Retinal pigment epithelial cell (primary cell): ENCODE measurements around the gene CD53.

ENCODE experiments used
- DNase-seq: peaks from one replicate; pipeline ENCODE4 v3.0.0-alpha.2; 2010; ENCODE audit warnings: low read depth
- H3K4me3 ChIP-seq: 2 replicates; pipeline ENCODE4 v1.5.1; 2011; ENCODE audit warnings: mild to moderate bottlenecking, low read length, control low read depth, moderate library complexity
- TF ChIP-seq, protein P1 (sequence below): conservative IDR thresholded peaks from 2 replicates; pipeline ENCODE4 v1.5.1; 2011; ENCODE audit warnings: low read depth, low read length, control low read depth, inconsistent platforms

The CD53 gene

DNA sequence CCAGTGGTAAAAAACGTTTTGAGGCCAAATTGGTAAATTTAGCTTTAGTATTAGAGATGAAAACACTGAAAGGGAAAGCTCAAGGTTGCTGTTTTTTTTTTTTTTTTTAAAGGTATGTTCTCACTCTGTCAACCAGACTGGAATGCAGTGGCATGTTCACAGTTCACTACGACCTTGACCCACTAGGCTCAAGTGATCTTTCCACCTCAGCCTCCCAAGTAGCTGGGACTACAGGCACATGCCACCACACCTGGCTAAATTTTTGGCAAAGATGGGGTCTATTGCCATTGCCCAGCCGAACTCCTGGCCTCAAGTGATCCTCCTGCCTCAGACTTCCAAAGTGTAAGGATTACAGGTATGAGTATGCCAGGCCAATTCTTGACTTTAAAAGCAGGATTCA is 71.9 kb downstream of the CD53 start:
- H3K4me3 ChIP-seq, result no peak overlapping the region
- DNase-seq, result no peak
- TF ChIP-seq, protein P1, sequence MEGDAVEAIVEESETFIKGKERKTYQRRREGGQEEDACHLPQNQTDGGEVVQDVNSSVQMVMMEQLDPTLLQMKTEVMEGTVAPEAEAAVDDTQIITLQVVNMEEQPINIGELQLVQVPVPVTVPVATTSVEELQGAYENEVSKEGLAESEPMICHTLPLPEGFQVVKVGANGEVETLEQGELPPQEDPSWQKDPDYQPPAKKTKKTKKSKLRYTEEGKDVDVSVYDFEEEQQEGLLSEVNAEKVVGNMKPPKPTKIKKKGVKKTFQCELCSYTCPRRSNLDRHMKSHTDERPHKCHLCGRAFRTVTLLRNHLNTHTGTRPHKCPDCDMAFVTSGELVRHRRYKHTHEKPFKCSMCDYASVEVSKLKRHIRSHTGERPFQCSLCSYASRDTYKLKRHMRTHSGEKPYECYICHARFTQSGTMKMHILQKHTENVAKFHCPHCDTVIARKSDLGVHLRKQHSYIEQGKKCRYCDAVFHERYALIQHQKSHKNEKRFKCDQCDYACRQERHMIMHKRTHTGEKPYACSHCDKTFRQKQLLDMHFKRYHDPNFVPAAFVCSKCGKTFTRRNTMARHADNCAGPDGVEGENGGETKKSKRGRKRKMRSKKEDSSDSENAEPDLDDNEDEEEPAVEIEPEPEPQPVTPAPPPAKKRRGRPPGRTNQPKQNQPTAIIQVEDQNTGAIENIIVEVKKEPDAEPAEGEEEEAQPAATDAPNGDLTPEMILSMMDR, result no peak

DNA sequence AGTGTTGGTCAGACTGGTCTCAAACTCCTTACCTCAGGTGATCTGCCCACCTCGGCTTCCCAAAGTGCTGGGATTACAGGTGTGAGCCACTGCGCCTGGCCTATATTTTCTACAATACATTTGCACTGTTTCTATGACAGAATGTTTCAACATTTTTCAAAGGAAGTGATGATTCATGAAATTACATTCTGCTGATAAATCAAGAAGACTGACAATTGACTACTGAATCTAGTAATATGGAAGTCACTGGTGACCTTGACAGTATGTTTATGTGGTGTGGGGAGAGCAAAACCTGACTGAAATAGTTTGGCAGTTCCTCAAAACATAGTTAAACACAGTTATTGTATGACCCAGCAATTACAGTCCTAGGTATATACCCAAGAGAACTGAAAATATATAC is 72.7 kb downstream of the CD53 start:
- no peak overlapping the region for H3K4me3 ChIP-seq
- TF ChIP-seq, protein P1, result no peak
- DNase-seq, result no peak

DNA sequence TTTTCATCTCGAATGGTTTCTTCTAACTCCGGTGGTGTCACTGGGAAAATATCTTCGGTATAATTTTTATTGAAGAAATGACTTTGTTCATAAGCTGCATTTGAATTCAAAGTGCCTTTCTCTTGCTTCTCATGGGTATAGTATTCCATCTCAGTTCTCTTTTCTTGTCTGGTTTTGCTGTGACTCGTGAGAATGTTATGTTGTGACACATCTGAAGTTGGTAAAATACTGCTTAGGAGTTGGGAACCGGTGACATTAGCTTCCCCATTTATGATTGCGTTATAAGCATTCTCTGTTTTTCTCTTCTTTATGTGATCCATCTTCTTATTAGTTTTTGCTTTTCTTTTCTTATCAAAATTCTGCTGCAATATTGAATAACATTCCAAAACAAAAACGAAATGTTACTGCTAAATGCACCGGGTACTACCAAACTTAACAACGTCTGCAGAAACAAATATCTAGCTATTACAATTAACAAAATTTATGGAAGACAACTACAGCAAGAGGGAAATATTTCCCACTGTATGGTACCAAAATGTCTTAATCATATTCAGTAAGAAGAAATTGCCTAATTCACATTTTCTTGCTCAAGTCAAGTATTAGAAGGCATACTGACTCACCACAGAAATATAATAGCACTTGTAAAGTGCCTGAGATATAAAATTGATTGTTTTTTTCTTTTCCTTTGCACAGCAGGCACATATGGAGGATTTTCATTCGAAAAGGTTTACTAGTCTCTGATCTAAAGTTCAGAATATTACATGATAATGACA is 75.3 kb downstream of the CD53 start:
- DNase-seq, result no peak
- H3K4me3 ChIP-seq, result no peak overlapping the region
- TF ChIP-seq, protein P1, result no peak
